ENCODE measurements around the gene SPIN2A. TPM values are rescaled to one million over a fixed set of nuclear protein-coding genes. Genes with fewer than 3 reads are reported as not detected.

The SPIN2A gene
- total and polyA plus RNA-seq, 2 of the 13 experiments (the other 11 are each of a cell fraction or from before 2014, with no cell fraction given): 0.44 to 0.60 TPM

DNA sequence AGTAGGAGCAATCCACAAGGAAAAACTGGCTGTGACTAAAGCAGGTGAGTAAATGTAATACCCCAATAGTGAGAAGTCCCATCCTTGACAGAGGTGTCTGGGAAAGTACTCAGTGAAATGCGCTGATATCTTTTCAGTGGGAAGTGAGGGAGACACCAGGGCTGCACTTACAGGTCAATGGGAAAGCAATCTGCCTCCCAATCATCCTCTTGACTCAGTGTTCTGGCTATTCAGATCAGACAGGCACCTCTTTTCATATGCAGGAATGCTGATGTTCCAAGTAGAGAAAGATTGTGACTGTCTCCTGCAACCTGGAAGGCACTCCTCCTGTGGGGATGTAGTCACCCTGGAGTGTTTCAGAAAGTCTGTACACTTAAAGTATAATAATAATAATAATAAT, 39.9 kb upstream of the SPIN2A start:
- Histone ChIP-seq H3K27ac (ENCODE audit: extremely low read length, insufficient read depth, low read length) (no peak overlapping the region), H3K79me2 (ENCODE audit: insufficient read depth, low read length) (no peaks in the 10 kb centered on the region), H4K20me1 (ENCODE audit: insufficient read depth, low read length) (no peaks in the 10 kb centered on the region), H3K9ac (ENCODE audit: insufficient read depth, low read depth, low read length) (no peak overlapping the region), H3K36me3 (replicated peaks in 1 of 2; ENCODE audit: control insufficient read depth in 1 of 2, insufficient read depth in 2 of 2, low read length in 2 of 2) (no peaks in the 10 kb centered on the region), H3K9me3 (ENCODE audit: low read length) (no peaks in the 10 kb centered on the region), H3K27me3 (ENCODE audit: control insufficient read depth in 1 of 2, insufficient read depth in 2 of 2, low read length in 2 of 2) (no peaks in the 10 kb centered on the region), H3K4me3 (replicated peaks in 1 of 3; ENCODE audit: insufficient read depth in 1 of 3, low read depth in 2 of 3, low read length in 3 of 3) (no peak overlapping the region), H2AFZ (ENCODE audit: low read length) (no peak overlapping the region), H3K4me2 (ENCODE audit: low read depth, low read length) (no peak overlapping the region), H3K4me1 (ENCODE audit: insufficient read depth, low read length) (no peaks in the 10 kb centered on the region)
- ChIA-PET CTCF (ENCODE audit: low intra/inter-chr PET ratio, low total read pairs) (no interaction called here), POLR2A (no interaction called here)
- no peak for FAIRE-seq
- no peak for DNase-seq (ENCODE audit: low spot score)
- no TSS peak for BruUV-seq (replicated peaks)
- in situ Hi-C loops (cut with HindIII; ENCODE audit: extremely low pct_ligation_motif_present, low pct_unique_long_range_greater_than_20kb) (no loop called here), intact Hi-C loops (cut with micrococcal nuclease; ENCODE audit: unreplicated experiment) (no loop called here)
- ATAC-seq: no peak
- TF ChIP-seq TARDBP (CRISPR knock-in tag; IDR thresholded peaks at IDR 0.05): no peak
- TF ChIP-seq, protein P1, sequence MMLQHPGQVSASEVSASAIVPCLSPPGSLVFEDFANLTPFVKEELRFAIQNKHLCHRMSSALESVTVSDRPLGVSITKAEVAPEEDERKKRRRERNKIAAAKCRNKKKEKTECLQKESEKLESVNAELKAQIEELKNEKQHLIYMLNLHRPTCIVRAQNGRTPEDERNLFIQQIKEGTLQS (CRISPR knock-in tag; IDR thresholded peaks at IDR 0.05): no peak
- TF ChIP-seq ZNF10 (CRISPR knock-in tag; IDR thresholded peaks at IDR 0.05; ENCODE audit: borderline replicate concordance, low read depth): no peak
- TF ChIP-seq ZNF326 (CRISPR knock-in tag; IDR thresholded peaks at IDR 0.05; ENCODE audit: borderline replicate concordance): no peak
- TF ChIP-seq PCBP1 (IDR thresholded peaks at IDR 0.05; ENCODE audit: borderline replicate concordance, low read depth, low read length): no peak
- TF ChIP-seq REXO4 (CRISPR knock-in tag; IDR thresholded peaks at IDR 0.05; ENCODE audit: borderline replicate concordance): no peak
- TF ChIP-seq ZNF430 (CRISPR knock-in tag; IDR thresholded peaks at IDR 0.05): no peak
- no peak for TF ChIP-seq ZSCAN22 (CRISPR knock-in tag; IDR thresholded peaks at IDR 0.05)
- no peak for TF ChIP-seq ZMYM2 (CRISPR knock-in tag; IDR thresholded peaks at IDR 0.05)
- TF ChIP-seq ZNF383 (CRISPR knock-in tag; IDR thresholded peaks at IDR 0.05; ENCODE audit: borderline replicate concordance): no peak
- TF ChIP-seq, protein P2, sequence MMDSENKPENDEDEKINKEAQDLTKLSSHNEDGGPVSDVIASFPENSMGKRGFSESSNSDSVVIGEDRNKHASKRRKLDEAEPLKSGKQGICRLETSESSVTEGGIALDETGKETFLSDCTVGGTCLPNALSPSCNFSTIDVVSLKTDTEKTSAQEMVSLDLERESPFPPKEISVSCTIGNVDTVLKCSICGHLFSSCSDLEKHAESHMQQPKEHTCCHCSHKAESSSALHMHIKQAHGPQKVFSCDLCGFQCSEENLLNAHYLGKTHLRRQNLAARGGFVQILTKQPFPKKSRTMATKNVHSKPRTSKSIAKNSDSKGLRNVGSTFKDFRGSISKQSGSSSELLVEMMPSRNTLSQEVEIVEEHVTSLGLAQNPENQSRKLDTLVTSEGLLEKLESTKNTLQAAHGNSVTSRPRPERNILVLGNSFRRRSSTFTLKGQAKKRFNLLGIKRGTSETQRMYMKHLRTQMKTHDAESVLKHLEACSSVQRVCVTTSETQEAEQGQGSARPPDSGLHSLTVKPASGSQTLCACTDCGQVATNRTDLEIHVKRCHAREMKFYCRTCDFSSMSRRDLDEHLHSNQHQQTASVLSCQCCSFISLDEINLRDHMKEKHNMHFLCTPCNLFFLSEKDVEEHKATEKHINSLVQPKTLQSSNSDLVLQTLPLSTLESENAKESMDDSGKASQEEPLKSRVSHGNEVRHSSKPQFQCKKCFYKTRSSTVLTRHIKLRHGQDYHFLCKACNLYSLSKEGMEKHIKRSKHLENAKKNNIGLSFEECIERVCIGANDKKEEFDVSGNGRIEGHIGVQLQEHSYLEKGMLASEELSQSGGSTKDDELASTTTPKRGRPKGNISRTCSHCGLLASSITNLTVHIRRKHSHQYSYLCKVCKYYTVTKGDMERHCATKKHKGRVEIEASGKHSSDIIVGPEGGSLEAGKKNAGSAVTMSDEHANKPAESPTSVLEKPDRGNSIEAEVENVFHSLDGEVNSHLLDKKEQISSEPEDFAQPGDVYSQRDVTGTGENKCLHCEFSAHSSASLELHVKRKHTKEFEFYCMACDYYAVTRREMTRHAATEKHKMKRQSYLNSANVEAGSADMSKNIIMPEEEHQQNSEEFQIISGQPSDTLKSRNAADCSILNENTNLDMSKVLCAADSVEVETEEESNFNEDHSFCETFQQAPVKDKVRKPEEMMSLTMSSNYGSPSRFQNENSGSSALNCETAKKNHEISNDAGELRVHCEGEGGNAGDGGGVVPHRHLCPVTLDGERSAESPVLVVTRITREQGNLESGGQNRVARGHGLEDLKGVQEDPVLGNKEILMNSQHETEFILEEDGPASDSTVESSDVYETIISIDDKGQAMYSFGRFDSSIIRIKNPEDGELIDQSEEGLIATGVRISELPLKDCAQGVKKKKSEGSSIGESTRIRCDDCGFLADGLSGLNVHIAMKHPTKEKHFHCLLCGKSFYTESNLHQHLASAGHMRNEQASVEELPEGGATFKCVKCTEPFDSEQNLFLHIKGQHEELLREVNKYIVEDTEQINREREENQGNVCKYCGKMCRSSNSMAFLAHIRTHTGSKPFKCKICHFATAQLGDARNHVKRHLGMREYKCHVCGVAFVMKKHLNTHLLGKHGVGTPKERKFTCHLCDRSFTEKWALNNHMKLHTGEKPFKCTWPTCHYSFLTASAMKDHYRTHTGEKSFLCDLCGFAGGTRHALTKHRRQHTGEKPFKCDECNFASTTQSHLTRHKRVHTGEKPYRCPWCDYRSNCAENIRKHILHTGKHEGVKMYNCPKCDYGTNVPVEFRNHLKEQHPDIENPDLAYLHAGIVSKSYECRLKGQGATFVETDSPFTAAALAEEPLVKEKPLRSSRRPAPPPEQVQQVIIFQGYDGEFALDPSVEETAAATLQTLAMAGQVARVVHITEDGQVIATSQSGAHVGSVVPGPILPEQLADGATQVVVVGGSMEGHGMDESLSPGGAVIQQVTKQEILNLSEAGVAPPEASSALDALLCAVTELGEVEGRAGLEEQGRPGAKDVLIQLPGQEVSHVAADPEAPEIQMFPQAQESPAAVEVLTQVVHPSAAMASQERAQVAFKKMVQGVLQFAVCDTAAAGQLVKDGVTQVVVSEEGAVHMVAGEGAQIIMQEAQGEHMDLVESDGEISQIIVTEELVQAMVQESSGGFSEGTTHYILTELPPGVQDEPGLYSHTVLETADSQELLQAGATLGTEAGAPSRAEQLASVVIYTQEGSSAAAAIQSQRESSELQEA (CRISPR knock-in tag; IDR thresholded peaks at IDR 0.05; ENCODE audit: not compliant biosample characterization): no peak
- TF ChIP-seq, protein P3, sequence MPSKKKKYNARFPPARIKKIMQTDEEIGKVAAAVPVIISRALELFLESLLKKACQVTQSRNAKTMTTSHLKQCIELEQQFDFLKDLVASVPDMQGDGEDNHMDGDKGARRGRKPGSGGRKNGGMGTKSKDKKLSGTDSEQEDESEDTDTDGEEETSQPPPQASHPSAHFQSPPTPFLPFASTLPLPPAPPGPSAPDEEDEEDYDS (CRISPR knock-in tag; IDR thresholded peaks at IDR 0.05): no peak
- no peak for TF ChIP-seq SMAD3 (CRISPR knock-in tag; IDR thresholded peaks at IDR 0.05)
- TF ChIP-seq RBFOX2 (IDR thresholded peaks at IDR 0.05; ENCODE audit: low read depth, low read length): no peak
- WGBS (ENCODE audit: low lambda C conversion rate): no CpG with 5 or more reads among the region's 1 CpG
